Measurements from ENCODE around the gene GABBR1. TPM values are rescaled to one million over a fixed set of nuclear protein-coding genes. Genes with fewer than 3 reads are reported as not detected.

GABBR1 gene
- 26.8 and 33.8 TPM in 2 replicates for polyA plus RNA-seq (2012; rRNA removed)
- 8.1 and 9.5 TPM in 2 replicates for polyA plus RNA-seq (2012; cell fraction: cytosol; rRNA removed)
- 258 and 287 TPM in 2 replicates for polyA plus RNA-seq (2012; cell fraction: nucleus; rRNA removed)

DNA sequence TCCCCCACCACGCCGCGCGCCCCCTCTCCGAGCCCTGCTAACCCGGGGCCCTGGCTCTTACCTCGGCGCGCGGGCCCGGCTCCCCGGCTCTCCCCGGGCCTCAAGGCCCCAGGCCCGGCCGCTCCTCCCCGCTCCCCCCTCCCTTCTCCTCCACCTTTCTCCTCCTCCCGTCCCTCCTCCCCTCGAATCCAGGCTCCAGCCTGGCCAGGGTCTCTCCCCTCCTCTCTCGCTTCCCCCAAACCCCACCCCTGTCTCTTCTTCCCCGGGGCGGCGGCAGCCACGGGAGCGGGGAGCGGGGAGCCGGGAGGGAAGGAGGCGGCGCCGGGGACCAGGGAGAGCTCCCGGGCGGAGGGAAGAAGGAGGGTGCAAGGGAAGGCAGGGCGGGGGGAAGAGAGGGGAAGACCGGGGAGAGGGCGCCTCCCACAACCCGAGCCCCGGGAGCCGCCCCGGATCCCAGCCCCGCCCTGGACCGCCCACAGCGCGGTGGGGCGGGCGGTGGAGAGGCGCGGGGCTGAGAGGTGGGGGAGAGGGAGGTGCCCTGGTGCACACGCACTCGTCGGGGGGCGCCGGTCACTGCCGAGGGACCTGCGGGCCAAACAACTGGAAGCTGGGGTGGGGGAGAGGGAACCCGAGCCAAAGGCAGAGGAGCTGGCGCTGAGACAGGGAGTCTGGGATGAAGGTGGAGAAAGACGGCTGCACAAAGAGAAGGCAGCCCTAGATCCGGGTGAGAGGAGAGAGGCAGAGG is at the start of gene GABBR1:
TSS of gene GABBR1 (minus strand) at position 395 of the 745 bp plus-strand sequence. CDS start 798 bp downstream, outside the sequence.
- no peaks in the 10 kb centered on the region for H3K36me3 ChIP-seq (replicated peaks in 1 of 2; ENCODE audit: control insufficient read depth in 1 of 2, insufficient read depth in 2 of 2, low read length in 1 of 2)
- H3K27me3 ChIP-seq (ENCODE audit: insufficient read depth) = no peaks in the 10 kb centered on the region
- H3F3A ChIP-seq (replicated peaks; ENCODE audit: insufficient read depth) = peaks cover 4% of the 10 kb centered on the region
- peak within 1 kb of the TSS; percentile 62 to 90 for H3K4me3 ChIP-seq (ENCODE audit: low read depth in 2 of 2, low read length in 1 of 2)
- peaks cover 14% of the 10 kb centered on the region; the same call in 1 of the 2 replicates for H3K79me2 ChIP-seq (ENCODE audit: insufficient read depth)
- H3K4me2 ChIP-seq = peak within 1 kb of the TSS; percentile 92
- CTCF ChIA-PET = interaction anchor here (0.7 to 3.5 kb wide), 6 partner anchors 9 to 30 kb away, joined by 3 to 69 read pairs (median 6); no protein-coding TSS in a partner anchor
- H3K9ac ChIP-seq = peak within 1 kb of the TSS; percentile 77
- peaks cover 16 to 17% of the 10 kb centered on the region in 2 experiments; a peak in 2 of 4 replicates for H3K4me1 ChIP-seq (ENCODE audit: control insufficient read depth in 1 of 2, insufficient read depth in 2 of 2, low read depth in 1 of 2, low read length in 1 of 2)
- under 1% methylated on average over 47 of the region's 57 CpGs for WGBS (ENCODE audit: low lambda C conversion rate)
- TF ChIP-seq, protein P1, sequence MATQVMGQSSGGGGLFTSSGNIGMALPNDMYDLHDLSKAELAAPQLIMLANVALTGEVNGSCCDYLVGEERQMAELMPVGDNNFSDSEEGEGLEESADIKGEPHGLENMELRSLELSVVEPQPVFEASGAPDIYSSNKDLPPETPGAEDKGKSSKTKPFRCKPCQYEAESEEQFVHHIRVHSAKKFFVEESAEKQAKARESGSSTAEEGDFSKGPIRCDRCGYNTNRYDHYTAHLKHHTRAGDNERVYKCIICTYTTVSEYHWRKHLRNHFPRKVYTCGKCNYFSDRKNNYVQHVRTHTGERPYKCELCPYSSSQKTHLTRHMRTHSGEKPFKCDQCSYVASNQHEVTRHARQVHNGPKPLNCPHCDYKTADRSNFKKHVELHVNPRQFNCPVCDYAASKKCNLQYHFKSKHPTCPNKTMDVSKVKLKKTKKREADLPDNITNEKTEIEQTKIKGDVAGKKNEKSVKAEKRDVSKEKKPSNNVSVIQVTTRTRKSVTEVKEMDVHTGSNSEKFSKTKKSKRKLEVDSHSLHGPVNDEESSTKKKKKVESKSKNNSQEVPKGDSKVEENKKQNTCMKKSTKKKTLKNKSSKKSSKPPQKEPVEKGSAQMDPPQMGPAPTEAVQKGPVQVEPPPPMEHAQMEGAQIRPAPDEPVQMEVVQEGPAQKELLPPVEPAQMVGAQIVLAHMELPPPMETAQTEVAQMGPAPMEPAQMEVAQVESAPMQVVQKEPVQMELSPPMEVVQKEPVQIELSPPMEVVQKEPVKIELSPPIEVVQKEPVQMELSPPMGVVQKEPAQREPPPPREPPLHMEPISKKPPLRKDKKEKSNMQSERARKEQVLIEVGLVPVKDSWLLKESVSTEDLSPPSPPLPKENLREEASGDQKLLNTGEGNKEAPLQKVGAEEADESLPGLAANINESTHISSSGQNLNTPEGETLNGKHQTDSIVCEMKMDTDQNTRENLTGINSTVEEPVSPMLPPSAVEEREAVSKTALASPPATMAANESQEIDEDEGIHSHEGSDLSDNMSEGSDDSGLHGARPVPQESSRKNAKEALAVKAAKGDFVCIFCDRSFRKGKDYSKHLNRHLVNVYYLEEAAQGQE (IDR thresholded peaks at IDR 0.05; ENCODE audit: low read depth, low read length) = peak; percentile 84
- no peak for TF ChIP-seq RAD21 (IDR thresholded peaks at IDR 0.05; ENCODE audit: low read length)
- TF ChIP-seq, protein P2, sequence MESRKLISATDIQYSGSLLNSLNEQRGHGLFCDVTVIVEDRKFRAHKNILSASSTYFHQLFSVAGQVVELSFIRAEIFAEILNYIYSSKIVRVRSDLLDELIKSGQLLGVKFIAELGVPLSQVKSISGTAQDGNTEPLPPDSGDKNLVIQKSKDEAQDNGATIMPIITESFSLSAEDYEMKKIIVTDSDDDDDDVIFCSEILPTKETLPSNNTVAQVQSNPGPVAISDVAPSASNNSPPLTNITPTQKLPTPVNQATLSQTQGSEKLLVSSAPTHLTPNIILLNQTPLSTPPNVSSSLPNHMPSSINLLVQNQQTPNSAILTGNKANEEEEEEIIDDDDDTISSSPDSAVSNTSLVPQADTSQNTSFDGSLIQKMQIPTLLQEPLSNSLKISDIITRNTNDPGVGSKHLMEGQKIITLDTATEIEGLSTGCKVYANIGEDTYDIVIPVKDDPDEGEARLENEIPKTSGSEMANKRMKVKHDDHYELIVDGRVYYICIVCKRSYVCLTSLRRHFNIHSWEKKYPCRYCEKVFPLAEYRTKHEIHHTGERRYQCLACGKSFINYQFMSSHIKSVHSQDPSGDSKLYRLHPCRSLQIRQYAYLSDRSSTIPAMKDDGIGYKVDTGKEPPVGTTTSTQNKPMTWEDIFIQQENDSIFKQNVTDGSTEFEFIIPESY (IDR thresholded peaks at IDR 0.05; ENCODE audit: borderline replicate concordance, low read depth) = no peak
- no peak for TF ChIP-seq RFX5 (IDR thresholded peaks at IDR 0.05; ENCODE audit: low read length)
- no peak for TF ChIP-seq NFIC (IDR thresholded peaks at IDR 0.05; ENCODE audit: borderline replicate concordance)
- 0 out of 2 replicates have a peak, but pooled peaks have one; percentile 54 for TF ChIP-seq POLR2AphosphoS5 (IDR thresholded peaks at IDR 0.05; ENCODE audit: low read depth, low read length)
- TF ChIP-seq RCOR1 (IDR thresholded peaks at IDR 0.05; ENCODE audit: low read length) = no peak
- no peaks in the 10 kb centered on the region for H4K20me1 ChIP-seq (ENCODE audit: insufficient read depth)
- POLR2A ChIA-PET = interaction anchor here (1.0 to 2.0 kb wide), 5 partner anchors 13 to 29 kb away, joined by 3 to 12 read pairs (median 4); no protein-coding TSS in a partner anchor
- peak within 1 kb of the TSS; percentile 91 for H2AFZ ChIP-seq (ENCODE audit: low read depth)
- peak; percentile 99 for DNase-seq
- no peaks in the 10 kb centered on the region for H3K9me2 ChIP-seq
- H3K9me3 ChIP-seq = no peaks in the 10 kb centered on the region
- peak within 1 kb of the TSS; percentile 33 to 71; a peak in 3 of 4 replicates for H3K27ac ChIP-seq (ENCODE audit: low read depth in 2 of 2, low read length in 1 of 2)

DNA sequence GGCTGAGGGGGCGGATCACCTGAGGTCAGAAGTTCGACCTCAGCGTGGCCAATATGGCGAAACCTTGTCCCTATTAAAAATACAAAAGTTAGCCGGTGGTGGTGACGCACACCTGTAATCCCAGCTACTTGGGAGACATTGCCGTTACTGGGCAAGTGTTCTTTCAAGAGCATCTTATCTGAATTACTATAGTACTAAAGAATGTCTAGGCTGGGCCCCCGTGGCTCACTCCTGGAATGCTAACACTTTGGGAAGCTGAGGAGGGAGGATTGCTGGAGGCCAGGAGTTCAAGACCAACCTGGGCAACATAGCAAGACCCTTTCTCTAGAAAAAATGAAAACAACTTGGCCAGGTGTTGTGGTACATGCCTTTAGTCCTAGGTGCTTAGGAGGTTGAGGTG is 48.8 kb upstream of the GABBR1 start:
- H3K79me2 ChIP-seq (ENCODE audit: insufficient read depth) = no peaks in the 10 kb centered on the region
- no peak overlapping the region for H3K4me2 ChIP-seq
- no peaks in the 10 kb centered on the region for H3K36me3 ChIP-seq (replicated peaks in 1 of 2; ENCODE audit: control insufficient read depth in 1 of 2, insufficient read depth in 2 of 2, low read length in 1 of 2)
- no peak overlapping the region for H2AFZ ChIP-seq (ENCODE audit: low read depth)
- no peaks in the 10 kb centered on the region for H3K9me2 ChIP-seq
- peaks cover 13% of the 10 kb centered on the region for H3K27me3 ChIP-seq (ENCODE audit: insufficient read depth)
- WGBS (ENCODE audit: low lambda C conversion rate) = 40% methylated on average over 8 of the region's 8 CpGs
- ChIA-PET CTCF (interaction anchor here (1.8 kb wide), 1 partner anchor 29 kb away, joined by 8 read pairs; no protein-coding TSS in a partner anchor), POLR2A (no interaction called here)
- H3F3A ChIP-seq (replicated peaks; ENCODE audit: insufficient read depth) = no peaks in the 10 kb centered on the region
- no peak overlapping the region for H3K4me3 ChIP-seq (ENCODE audit: low read depth in 2 of 2, low read length in 1 of 2)
- DNase-seq = no peak
- no peaks in the 10 kb centered on the region for H3K9me3 ChIP-seq
- no peak overlapping the region for H3K27ac ChIP-seq (ENCODE audit: low read depth in 2 of 2, low read length in 1 of 2)
- no peaks in the 10 kb centered on the region for H4K20me1 ChIP-seq (ENCODE audit: insufficient read depth)
- TF ChIP-seq SMC3 (IDR thresholded peaks at IDR 0.05; ENCODE audit: low read depth, low read length) (no peak), JUND (IDR thresholded peaks at IDR 0.05) (no peak)
- H3K9ac ChIP-seq = no peak overlapping the region
- no peaks in the 10 kb centered on the region for H3K4me1 ChIP-seq (ENCODE audit: control insufficient read depth in 1 of 2, insufficient read depth in 2 of 2, low read depth in 1 of 2, low read length in 1 of 2)
